ENCODE data around the gene MPHOSPH9.

GRCh38 chr12:123104809-123105208 lies 128.1 kb downstream of the MPHOSPH9 start:
- TF ChIP-seq CTCF (IDR thresholded peaks at IDR 0.05), result no peak
- no peak for TF ChIP-seq EZH2 (IDR thresholded peaks at IDR 0.05)

Measured in neural progenitor cell (in vitro differentiated cells).